H1 (cell line): ENCODE results near the gene CNTF. TPM values are rescaled to one million over a fixed set of nuclear protein-coding genes. Genes with fewer than 3 reads are reported as not detected.

Experiments used
- BACH1 ChIP-seq: IDR thresholded peaks from 2 replicates; pipeline ENCODE4 v1.6.1; 2012; ENCODE audit warnings: low read length, improper control_type of control experiment
- BCL11A ChIP-seq, 2 experiments: IDR thresholded peaks; one replicate each; pipeline ENCODE4 v1.6.1; 2011; ENCODE audit warnings: low read depth in 2 of 2, low read length in 2 of 2, mild to moderate bottlenecking in 2 of 2
- BRCA1 ChIP-seq: IDR thresholded peaks from 2 replicates; pipeline ENCODE4 v1.6.1; 2012; ENCODE audit warnings: low read depth, low read length, improper control_type of control experiment
- KDM4A ChIP-seq: IDR thresholded peaks from one replicate; pipeline ENCODE4 v1.7.1; 2012; ENCODE audit warnings: low read depth, mild to moderate bottlenecking, moderate library complexity, low read length, inconsistent platforms; ENCODE audit not compliant: severe bottlenecking
- TCF12 ChIP-seq: IDR thresholded peaks from 2 replicates; pipeline ENCODE4 v1.6.1; 2011; ENCODE audit warnings: low read depth, mild to moderate bottlenecking, low read length
- polyA plus RNA-seq, 7 experiments: library from polyadenylated mRNA; depleted of rRNA in 3 of 7; stranded (reverse) in 5 of 7; unstranded in 2 of 7; fragments of >200 nt in 5 of 7; fragments of 200-250 nt in 2 of 7; gene quantifications; 1 replicate in 5 of 7; 2 replicates in 1 of 7; 4 replicates in 1 of 7; pipeline versions ENCODE4 v1.2.1 to v1.2.3, GENCODE V29; 2011 to 2013; ENCODE audit warnings: missing spikeins in 2 of 7, mixed read lengths in 2 of 7
- total RNA-seq: library from RNA; stranded (reverse); fragmentation: NEBNext Ultra II Directional; extraction: Animal tissue kit (Norgen Biotek cat#: 25700); gene quantifications from 2 replicates; pipeline ENCODE4 v1.2.1, GENCODE V29; 2021

Gene CNTF
- total and polyA plus RNA-seq, 2 of the 8 experiments (the other 6 are each of a cell fraction or from before 2014, with no cell fraction given): 0.41 to 1.5 TPM

- TF ChIP-seq TCF12 (no peak), KDM4A (no peak), BACH1 (no peak), BRCA1 (no peak), BCL11A (IDR thresholded peaks at IDR 0.05; ENCODE audit: low read depth in 2 of 2, low read length in 2 of 2) (no peak)
Observed at GRCh38 chr11:58645854-58646253, 23.4 kb downstream of the CNTF start (continued).
